GM12891 (cell line): Measurements from ENCODE around the gene TRDMT1. TPM values are rescaled to one million over a fixed set of nuclear protein-coding genes. Genes with fewer than 3 reads are reported as not detected.
A peak's percentile ranks its signal among the peaks of the same experiment; 100 is the strongest.

Experiments used
- DNase-seq: peaks from one replicate; pipeline ENCODE4 v3.0.0; 2011; ENCODE audit warnings: low spot score; ENCODE audit not compliant: insufficient read length
- FAIRE-seq: peaks from 2 replicates; lab custom pipeline; 2011; peaks lifted over from hg19 to GRCh38; lab: Jason Lieb, UNC
- PAX5 ChIP-seq: IDR thresholded peaks from 2 replicates; pipeline ENCODE4 v1.6.1; 2011; ENCODE audit warnings: low read length, moderate library complexity, mild to moderate bottlenecking; ENCODE audit not compliant: insufficient read depth, severe bottlenecking
- POLR2A ChIP-seq: IDR thresholded peaks from 2 replicates; pipeline ENCODE4 v1.6.1; 2011; ENCODE audit warnings: low read depth, low read length, control low read depth
- POLR2AphosphoS5 ChIP-seq: IDR thresholded peaks from 2 replicates; pipeline ENCODE4 v1.6.1; 2011; ENCODE audit warnings: low read depth, low read length, control low read depth
- POU2F2 ChIP-seq: IDR thresholded peaks from 2 replicates; pipeline ENCODE4 v1.6.1; 2011; ENCODE audit warnings: low read depth, mild to moderate bottlenecking, control low read depth, low read length, moderate library complexity
- SPI1 ChIP-seq: IDR thresholded peaks from 2 replicates; pipeline ENCODE4 v1.6.1; 2011; ENCODE audit warnings: low read depth, low read length, control low read depth
- TAF1 ChIP-seq: IDR thresholded peaks from 2 replicates; pipeline ENCODE4 v1.6.1; 2011; ENCODE audit warnings: low read depth, low read length, control low read depth
- polyA plus RNA-seq: library from polyadenylated mRNA; unstranded; fragments of >200 nt; gene quantifications from one replicate; pipeline ENCODE4 v1.2.1, GENCODE V29; 2012; ENCODE audit warnings: low read depth, missing spikeins, inconsistent platforms; ENCODE audit not compliant: missing spikeins

The TRDMT1 gene, protein sequence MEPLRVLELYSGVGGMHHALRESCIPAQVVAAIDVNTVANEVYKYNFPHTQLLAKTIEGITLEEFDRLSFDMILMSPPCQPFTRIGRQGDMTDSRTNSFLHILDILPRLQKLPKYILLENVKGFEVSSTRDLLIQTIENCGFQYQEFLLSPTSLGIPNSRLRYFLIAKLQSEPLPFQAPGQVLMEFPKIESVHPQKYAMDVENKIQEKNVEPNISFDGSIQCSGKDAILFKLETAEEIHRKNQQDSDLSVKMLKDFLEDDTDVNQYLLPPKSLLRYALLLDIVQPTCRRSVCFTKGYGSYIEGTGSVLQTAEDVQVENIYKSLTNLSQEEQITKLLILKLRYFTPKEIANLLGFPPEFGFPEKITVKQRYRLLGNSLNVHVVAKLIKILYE
- polyA plus RNA-seq = 1.6 TPM

DNA sequence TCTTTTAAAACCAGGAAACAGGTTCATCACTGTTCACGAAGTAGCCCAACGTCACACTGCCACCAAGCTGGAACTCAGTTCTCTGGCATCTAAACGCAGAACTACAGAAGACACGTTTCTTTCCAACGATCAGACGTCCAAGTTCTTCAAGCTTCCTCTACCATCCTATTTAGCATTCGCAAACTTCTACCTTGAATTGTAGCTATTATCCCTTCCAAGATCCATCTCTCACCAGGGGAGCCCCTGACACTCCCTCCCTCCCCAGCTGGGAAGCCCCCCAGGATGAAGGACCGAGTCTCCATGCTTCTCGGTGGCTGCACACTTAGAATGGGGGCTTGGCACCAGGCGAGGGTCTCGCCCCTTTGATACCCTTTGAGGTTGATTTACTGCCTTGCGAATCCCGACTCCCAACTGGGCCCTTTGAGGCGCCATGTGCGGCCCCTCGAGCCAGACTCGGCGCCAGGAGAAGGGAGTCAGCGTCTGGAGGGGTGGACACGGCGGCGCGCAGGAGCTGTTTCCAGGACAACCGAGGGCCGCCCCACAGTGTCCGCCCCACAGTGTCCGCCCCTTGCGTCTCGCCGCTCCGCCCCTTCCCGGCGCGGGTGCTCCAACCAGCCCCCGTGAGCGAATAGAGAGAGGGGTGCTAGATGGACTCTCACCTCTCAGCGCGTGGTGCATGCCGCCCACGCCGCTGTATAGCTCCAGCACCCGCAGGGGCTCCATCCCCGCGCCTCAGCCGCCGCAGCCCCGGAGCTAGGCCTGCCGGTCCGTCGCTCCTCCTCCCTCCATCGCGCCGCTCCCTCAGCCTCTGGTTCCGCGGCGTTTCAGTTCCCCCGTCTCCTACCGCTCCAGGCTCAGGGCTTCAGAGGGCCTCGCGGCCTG lies at the start of gene TRDMT1:
Gene TRDMT1, minus strand, starts transcription at position 761 of the 882 bp plus-strand sequence. Its CDS starts 38 bp downstream, at position 723.
- TF ChIP-seq SPI1 (peak; percentile 52; the same call in 1 of the 2 replicates), POLR2AphosphoS5 (no peak), POU2F2 (peak; percentile 89), PAX5 (no peak), POLR2A (peak; percentile 51), TAF1 (peak; percentile 97)
- DNase-seq (peak; percentile 47), FAIRE-seq (peak; percentile 75)

DNA sequence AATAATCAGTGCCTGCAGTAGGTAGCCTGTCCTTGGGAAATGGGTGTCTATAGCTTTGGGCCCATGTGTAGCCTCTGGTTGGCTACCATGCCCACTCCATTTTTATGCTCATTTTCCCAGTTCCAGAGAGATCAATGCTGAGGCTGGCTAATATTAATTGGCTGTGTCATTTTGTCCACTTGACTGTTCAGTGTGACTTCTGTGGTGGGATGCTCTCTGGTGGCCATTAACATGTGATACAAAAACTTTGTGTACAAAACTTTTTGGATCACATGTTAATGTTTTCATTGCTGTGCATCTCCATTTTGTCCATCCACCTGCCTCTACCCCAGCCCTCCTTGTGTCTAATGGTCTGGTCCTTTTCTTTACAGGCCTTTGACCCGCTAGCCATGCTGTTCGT lies 49.3 kb upstream of the TRDMT1 start:
- TF ChIP-seq POLR2A (no peak), SPI1 (no peak), PAX5 (no peak), POU2F2 (no peak), TAF1 (no peak), POLR2AphosphoS5 (no peak)
- FAIRE-seq (no peak), DNase-seq (no peak)

DNA sequence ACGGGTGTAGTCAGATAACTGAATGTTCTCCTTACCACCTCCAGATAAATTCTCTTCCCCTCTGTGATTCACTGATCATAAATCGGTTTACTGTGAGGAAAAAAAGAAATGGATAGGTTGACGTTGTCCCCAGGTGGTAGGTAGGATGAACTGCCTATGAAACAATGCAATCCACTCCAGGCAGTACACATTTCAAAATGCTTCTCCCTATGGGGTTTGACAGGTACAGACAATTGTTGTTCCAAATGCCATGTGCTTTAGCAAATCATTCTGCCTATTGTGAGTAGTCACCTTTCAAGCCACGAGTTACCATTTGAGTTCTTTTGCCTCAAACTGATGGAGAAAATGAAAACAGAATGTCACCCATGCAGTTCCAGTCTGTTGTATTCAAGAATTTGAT lies 48.3 kb upstream of the TRDMT1 start:
- no peak for TF ChIP-seq POLR2A
- no peak for TF ChIP-seq TAF1
- DNase-seq = no peak
- FAIRE-seq = no peak

DNA sequence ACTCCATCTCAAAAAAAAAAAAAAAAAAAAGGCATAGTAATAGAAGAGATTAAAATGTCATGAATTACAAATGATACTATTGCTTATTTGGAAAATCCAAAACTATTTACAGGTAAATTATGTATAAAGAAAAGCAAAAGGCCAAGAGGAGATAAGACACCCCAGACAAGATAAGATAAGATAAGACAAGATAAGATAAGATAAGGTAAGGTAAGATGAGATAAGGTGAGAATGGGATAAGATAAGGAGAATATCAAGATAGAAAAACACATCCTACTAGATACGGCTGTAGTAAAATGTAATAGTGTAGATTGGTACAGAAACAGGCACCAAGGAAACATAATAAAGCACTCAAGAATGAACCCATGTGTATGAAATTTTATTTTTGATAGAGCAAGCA lies 47.5 kb upstream of the TRDMT1 start:
- no peak for TF ChIP-seq POLR2A
- no peak for TF ChIP-seq SPI1
- no peak for TF ChIP-seq POLR2AphosphoS5
- no peak for TF ChIP-seq TAF1
- no peak for TF ChIP-seq PAX5
- no peak for TF ChIP-seq POU2F2
- FAIRE-seq (no peak), DNase-seq (no peak)

DNA sequence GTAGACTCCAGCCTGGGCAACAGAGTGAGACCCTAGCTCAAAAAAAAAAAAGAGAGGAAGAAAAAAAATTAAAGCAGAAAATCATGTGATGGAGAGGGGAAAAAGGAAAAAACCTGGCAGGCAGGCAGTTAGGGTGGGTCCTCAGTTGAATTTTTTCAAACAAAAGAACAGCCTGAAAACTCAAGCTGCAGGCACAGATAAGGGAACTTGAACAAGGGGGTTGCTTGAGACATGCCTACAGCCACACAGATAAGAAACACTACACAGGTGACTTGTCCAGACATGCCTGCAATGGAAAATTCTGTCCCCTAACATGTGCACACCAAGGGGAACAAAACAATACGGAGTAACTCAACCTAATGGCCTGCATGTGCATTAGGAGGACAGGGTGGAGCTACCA lies 45.7 kb upstream of the TRDMT1 start:
- TF ChIP-seq POLR2AphosphoS5 (no peak), SPI1 (no peak), POLR2A (no peak), PAX5 (no peak), POU2F2 (no peak), TAF1 (no peak)
- DNase-seq (no peak), FAIRE-seq (no peak)

DNA sequence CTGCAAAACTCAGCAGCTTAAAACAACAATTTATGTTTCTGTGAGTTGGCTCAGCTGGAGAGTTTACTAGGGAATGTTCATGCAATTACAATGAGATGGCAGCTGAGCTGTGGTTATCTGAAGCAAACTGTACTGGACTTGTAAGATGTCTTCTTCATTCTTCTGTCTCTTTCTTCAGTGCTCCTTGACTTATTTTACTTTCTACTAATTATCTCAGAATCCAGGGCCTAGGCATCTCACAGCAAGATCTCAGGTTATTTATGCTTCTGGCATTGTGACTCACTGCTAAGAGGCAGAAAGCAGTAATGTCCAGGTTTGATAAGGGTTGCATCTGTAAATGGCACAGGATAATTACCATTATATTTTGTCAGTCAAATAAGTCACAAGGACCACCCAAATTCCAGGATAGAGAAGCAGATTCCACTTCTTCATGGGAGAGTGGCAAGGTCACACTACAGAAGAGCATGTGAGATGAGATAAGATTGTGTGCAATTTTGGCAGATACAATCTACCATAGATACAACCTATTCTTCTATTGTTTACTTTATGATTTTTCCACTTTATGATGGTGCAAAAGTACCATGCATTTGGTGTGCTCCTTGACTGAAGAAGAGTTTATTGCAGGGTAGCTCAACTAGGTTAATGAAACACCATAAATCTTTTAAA lies 43.4 kb upstream of the TRDMT1 start:
- DNase-seq (no peak), FAIRE-seq (no peak)
- no peak for TF ChIP-seq POLR2A
- TF ChIP-seq TAF1 = no peak
- TF ChIP-seq PAX5 = no peak
- TF ChIP-seq POU2F2 = no peak
- no peak for TF ChIP-seq POLR2AphosphoS5

DNA sequence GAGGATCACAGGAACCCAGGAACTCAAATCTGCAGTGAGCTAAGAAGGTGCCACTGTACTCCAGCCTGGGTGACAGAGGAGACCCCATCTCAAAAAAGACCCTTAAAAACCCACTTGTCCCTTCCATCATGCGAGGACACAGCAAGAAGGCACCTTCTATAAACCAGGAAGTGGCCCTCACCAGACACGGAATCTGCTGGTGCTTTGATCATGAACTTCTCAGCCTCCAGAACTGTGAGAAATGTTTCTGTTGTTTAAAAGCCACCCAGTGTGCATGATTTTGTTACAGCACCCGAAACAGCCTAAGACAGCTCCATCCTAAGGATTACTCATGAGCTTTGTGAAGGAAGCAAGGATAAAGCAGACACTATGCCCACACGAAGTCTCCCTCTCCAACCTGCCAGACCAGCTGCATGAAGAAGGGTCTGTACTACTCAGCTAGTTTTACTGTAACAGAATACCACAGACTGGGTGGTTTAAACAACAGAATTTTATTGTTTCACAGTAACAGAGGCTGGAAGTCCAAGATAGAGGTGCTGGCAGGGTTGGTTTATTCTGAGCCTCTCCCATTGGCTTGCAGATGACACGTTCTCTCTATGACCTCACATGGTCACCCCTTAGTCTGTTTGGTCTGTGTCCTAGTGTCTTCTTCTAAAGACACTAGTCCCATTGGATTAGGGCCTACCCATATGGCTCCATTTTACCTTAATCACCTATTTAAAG lies 40.3 kb upstream of the TRDMT1 start:
- TF ChIP-seq POU2F2 (no peak), SPI1 (no peak), POLR2AphosphoS5 (no peak)
- FAIRE-seq (no peak), DNase-seq (no peak)

DNA sequence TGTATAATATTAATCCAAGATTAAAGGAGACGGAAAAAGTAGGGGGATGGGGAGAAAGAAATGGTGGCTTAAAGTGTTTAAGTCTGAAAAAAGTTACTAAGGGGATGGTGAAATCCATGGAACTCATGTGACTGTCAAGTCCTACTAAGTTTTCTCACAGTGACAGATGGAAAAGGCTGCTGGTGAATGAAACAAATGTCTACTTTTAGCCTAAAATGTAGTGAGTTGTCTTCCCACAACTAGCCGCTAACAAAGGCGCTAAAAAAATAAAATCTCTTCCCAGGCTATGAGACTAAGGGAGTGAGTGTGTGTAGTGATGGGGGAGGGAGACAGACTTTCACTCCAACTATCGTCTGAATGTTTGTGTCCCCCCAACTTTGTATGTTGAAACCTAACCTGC lies 39.1 kb upstream of the TRDMT1 start:
- TF ChIP-seq POU2F2 (no peak), POLR2AphosphoS5 (no peak), POLR2A (no peak)
- FAIRE-seq (no peak), DNase-seq (no peak)

DNA sequence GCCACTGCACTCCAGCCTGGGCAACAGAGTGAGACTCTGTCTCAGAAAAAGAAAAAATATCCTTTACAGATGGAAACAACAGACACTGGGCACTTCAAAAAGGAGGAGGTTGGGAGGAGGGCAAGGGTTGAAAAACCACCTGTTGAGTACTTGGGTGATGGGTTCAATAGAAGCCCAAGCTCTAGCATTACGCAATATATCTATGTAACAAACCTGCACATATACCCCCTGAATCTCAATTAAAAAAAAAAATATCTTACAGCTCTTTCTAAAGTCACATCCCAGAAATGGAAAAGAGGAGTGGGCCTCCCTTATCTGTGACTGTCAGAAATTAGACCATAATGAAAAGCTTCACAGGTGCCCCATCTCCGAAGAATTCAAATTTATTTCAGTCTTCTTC lies 38.6 kb upstream of the TRDMT1 start:
- TF ChIP-seq SPI1 (no peak), POU2F2 (no peak), TAF1 (no peak)
- FAIRE-seq (no peak), DNase-seq (no peak)
